Stimulated activated CD4-positive, alpha-beta T cell treated with anti-CD3 and anti-CD28 coated beads, Interleukin-12 subunit alpha, Interleukin-12 subunit beta, amount 100 ng/mL, for 24 hours (primary cell): ENCODE data around the gene SLF2.
A peak's percentile ranks its signal among the peaks of the same experiment; 100 is the strongest.
"Not testable (repeated sequence)": the region's sequence is repeated elsewhere in the genome, so short reads cannot be mapped to it uniquely, and the experiment has no call there.

Experiments
- DNase-seq, 2 experiments: peaks; one replicate each; pipeline ENCODE4 v3.0.0-alpha.2; 2020; ENCODE audit warnings: low read depth in 2 of 2

Gene SLF2

GRCh38 chr10:100960251-100960650 is 47.5 kb downstream of the SLF2 start:
- no peak for DNase-seq

- DNase-seq: no peak
These were observed 49.8 kb downstream of the SLF2 start for GRCh38 chr10:100962351-100963080.

GRCh38 chr10:100963826-100964225 is 51.1 kb downstream of the SLF2 start:
- DNase-seq: no peak

GRCh38 chr10:100965820-100966219 is 53.1 kb downstream of the SLF2 start:
- DNase-seq: no peak

- no peak for DNase-seq
These were observed 54.1 kb downstream of the SLF2 start for GRCh38 chr10:100966887-100967286.

- no peak for DNase-seq
These were observed 54.6 kb downstream of the SLF2 start for GRCh38 chr10:100967332-100967731.

- no peak for DNase-seq
These were observed 55.4 kb downstream of the SLF2 start for GRCh38 chr10:100968062-100968736.

- no peak for DNase-seq
These were observed 56.1 kb downstream of the SLF2 start for GRCh38 chr10:100968863-100969186.

- DNase-seq: peak in 1 of 2 experiments; percentile 22
These were observed 56.7 kb downstream of the SLF2 start, which contains the start of gene SEMA4G for GRCh38 chr10:100969187-100970075. Gene SEMA4G (plus strand): TSS chr10:100969504. CDS start chr10:100972913, 3,409 bp downstream.

GRCh38 chr10:100970076-100970913 is 57.5 kb downstream of the SLF2 start:
- no peak for DNase-seq

- no peak for DNase-seq
These were observed 58.4 kb downstream of the SLF2 start for GRCh38 chr10:100970914-100971811.

- DNase-seq: no peak
These were observed 59.5 kb downstream of the SLF2 start for GRCh38 chr10:100972115-100972903.

- no peak for DNase-seq
These were observed 60.3 kb downstream of the SLF2 start for GRCh38 chr10:100972904-100973535.

- not testable (repeated sequence) for DNase-seq
These were observed 62.6 kb downstream of the SLF2 start for GRCh38 chr10:100975397-100975796.

GRCh38 chr10:100976906-100977305 is 64.1 kb downstream of the SLF2 start:
- no peak for DNase-seq

- no peak for DNase-seq
These were observed 64.7 kb downstream of the SLF2 start for GRCh38 chr10:100977436-100977835.

- no peak for DNase-seq
These were observed 65.5 kb downstream of the SLF2 start for GRCh38 chr10:100978121-100978900.

- no peak for DNase-seq
These were observed 66.1 kb downstream of the SLF2 start for GRCh38 chr10:100978901-100979195.
